Measurements from ENCODE around the gene GRM7.

The GRM7 gene

DNA sequence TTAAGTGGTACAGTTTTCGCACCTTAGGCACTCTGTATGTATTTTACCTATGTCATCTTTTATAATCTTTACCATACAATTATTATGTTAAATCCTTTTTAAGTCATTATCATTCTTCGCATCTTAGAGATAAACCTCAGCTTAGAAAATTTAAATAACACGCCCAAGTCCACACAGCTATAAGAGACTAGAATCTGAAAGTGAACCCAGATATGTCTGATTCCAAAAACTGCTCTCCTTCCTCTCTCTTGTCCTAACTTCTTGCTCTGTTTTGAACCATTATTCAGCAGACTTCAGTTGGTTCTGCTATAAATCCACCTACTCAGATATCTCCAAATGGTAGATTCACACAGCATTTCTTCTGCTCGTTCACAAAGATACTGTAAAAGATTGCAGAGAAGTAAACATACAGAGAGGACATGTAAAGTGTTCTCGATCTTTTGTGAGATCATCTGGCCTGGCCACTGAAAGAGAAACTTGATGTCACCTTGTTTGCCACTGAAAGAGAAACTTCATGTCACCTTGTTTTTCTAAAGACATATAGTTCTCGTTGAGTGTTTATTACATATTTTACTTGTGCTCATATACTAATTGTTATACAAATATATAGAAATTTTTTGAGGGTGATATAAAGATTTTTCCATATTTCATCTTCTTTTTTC is 533.2 kb downstream of the GRM7 start:
- H3K27me3 ChIP-seq (replicated peaks; ENCODE audit: control insufficient read depth, insufficient read depth, low read length, poor library complexity, severe bottlenecking): no peaks in the 10 kb centered on the region
- H3K9me3 ChIP-seq (ENCODE audit: control insufficient read depth, low read length): no peaks in the 10 kb centered on the region
- DNase-seq: no peak
- H3K4me1 ChIP-seq (ENCODE audit: control insufficient read depth, insufficient read depth, low read length, poor library complexity, severe bottlenecking): no peaks in the 10 kb centered on the region
- H3K27ac ChIP-seq (ENCODE audit: insufficient read depth, low read length, poor library complexity, severe bottlenecking): no peak overlapping the region
- H3K36me3 ChIP-seq (ENCODE audit: control insufficient read depth, insufficient read depth, low read length): no peaks in the 10 kb centered on the region
- H3K4me3 ChIP-seq (ENCODE audit: insufficient read depth, low read depth, low read length, poor library complexity, severe bottlenecking): no peak overlapping the region

- Histone ChIP-seq H3K9me3 (ENCODE audit: control insufficient read depth, low read length) (no peaks in the 10 kb centered on the region), H3K27ac (ENCODE audit: insufficient read depth, low read length, poor library complexity, severe bottlenecking) (no peak overlapping the region), H3K4me3 (ENCODE audit: insufficient read depth, low read depth, low read length, poor library complexity, severe bottlenecking) (no peak overlapping the region), H3K4me1 (ENCODE audit: control insufficient read depth, insufficient read depth, low read length, poor library complexity, severe bottlenecking) (no peaks in the 10 kb centered on the region), H3K36me3 (ENCODE audit: control insufficient read depth, insufficient read depth, low read length) (no peaks in the 10 kb centered on the region), H3K27me3 (replicated peaks; ENCODE audit: control insufficient read depth, insufficient read depth, low read length, poor library complexity, severe bottlenecking) (no peaks in the 10 kb centered on the region)
- DNase-seq: no peak
Observed at GRCh38 chr3:7396534-7396933, 535.6 kb downstream of the GRM7 start.

DNA sequence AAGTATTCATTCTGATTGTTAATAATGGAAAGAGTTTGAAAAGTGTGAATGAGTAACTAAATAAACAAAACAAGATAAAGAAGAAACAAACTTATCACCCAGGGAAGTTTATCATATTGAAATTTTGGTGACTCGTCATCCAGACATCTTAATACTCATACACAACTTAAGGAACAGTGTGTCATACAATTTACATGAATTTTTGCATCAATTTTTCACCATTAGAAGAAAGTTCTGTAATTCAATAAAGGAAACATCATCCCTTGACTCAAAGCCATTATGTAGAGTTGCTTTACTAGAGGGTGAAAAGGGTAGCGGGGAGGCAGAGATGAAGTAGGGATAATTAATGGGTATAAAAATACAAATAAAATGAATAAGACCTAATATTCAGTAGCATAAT is 536.2 kb downstream of the GRM7 start:
- DNase-seq: no peak
- H3K27me3 ChIP-seq (replicated peaks; ENCODE audit: control insufficient read depth, insufficient read depth, low read length, poor library complexity, severe bottlenecking): no peaks in the 10 kb centered on the region
- H3K9me3 ChIP-seq (ENCODE audit: control insufficient read depth, low read length): no peaks in the 10 kb centered on the region
- H3K27ac ChIP-seq (ENCODE audit: insufficient read depth, low read length, poor library complexity, severe bottlenecking): no peak overlapping the region
- H3K4me1 ChIP-seq (ENCODE audit: control insufficient read depth, insufficient read depth, low read length, poor library complexity, severe bottlenecking): no peaks in the 10 kb centered on the region
- H3K4me3 ChIP-seq (ENCODE audit: insufficient read depth, low read depth, low read length, poor library complexity, severe bottlenecking): no peak overlapping the region
- no peaks in the 10 kb centered on the region for H3K36me3 ChIP-seq (ENCODE audit: control insufficient read depth, insufficient read depth, low read length)

- H3K9me3 ChIP-seq (ENCODE audit: control insufficient read depth, low read length): no peaks in the 10 kb centered on the region
- no peak for DNase-seq
- H3K4me1 ChIP-seq (ENCODE audit: control insufficient read depth, insufficient read depth, low read length, poor library complexity, severe bottlenecking): no peaks in the 10 kb centered on the region
- H3K4me3 ChIP-seq (ENCODE audit: insufficient read depth, low read depth, low read length, poor library complexity, severe bottlenecking): no peak overlapping the region
- no peaks in the 10 kb centered on the region for H3K36me3 ChIP-seq (ENCODE audit: control insufficient read depth, insufficient read depth, low read length)
- H3K27ac ChIP-seq (ENCODE audit: insufficient read depth, low read length, poor library complexity, severe bottlenecking): no peak overlapping the region
- H3K27me3 ChIP-seq (replicated peaks; ENCODE audit: control insufficient read depth, insufficient read depth, low read length, poor library complexity, severe bottlenecking): no peaks in the 10 kb centered on the region
Observed at GRCh38 chr3:7400360-7400759, 539.4 kb downstream of the GRM7 start.

GRCh38 chr3:7401418-7401817 is 540.5 kb downstream of the GRM7 start:
- H3K9me3 ChIP-seq (ENCODE audit: control insufficient read depth, low read length): no peaks in the 10 kb centered on the region
- H3K36me3 ChIP-seq (ENCODE audit: control insufficient read depth, insufficient read depth, low read length): no peaks in the 10 kb centered on the region
- DNase-seq: no peak
- H3K4me3 ChIP-seq (ENCODE audit: insufficient read depth, low read depth, low read length, poor library complexity, severe bottlenecking): no peak overlapping the region
- H3K4me1 ChIP-seq (ENCODE audit: control insufficient read depth, insufficient read depth, low read length, poor library complexity, severe bottlenecking): no peaks in the 10 kb centered on the region
- H3K27me3 ChIP-seq (replicated peaks; ENCODE audit: control insufficient read depth, insufficient read depth, low read length, poor library complexity, severe bottlenecking): no peaks in the 10 kb centered on the region
- H3K27ac ChIP-seq (ENCODE audit: insufficient read depth, low read length, poor library complexity, severe bottlenecking): no peak overlapping the region

DNA sequence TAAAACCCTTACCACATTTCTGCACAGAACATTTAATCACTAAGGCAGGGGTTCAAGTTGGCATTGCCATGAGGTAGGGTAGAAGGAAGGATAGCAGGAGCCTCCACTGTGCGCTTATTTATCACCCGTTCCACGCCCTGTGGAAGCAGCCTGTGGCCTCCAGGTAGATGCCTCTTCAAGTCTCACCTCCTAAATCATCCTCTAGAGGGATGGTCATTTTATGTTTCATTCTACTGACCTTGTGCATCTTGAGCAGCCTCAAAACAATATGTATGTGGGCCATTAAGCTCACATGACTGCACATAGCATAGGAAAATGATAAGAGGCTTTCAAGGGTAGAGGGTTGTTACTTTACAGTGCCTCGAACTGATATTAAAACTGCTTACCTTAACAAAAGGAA is 546.2 kb downstream of the GRM7 start:
- Histone ChIP-seq H3K4me3 (ENCODE audit: insufficient read depth, low read depth, low read length, poor library complexity, severe bottlenecking) (no peak overlapping the region), H3K4me1 (ENCODE audit: control insufficient read depth, insufficient read depth, low read length, poor library complexity, severe bottlenecking) (no peaks in the 10 kb centered on the region), H3K27ac (ENCODE audit: insufficient read depth, low read length, poor library complexity, severe bottlenecking) (no peak overlapping the region), H3K9me3 (ENCODE audit: control insufficient read depth, low read length) (no peaks in the 10 kb centered on the region), H3K27me3 (replicated peaks; ENCODE audit: control insufficient read depth, insufficient read depth, low read length, poor library complexity, severe bottlenecking) (no peaks in the 10 kb centered on the region), H3K36me3 (ENCODE audit: control insufficient read depth, insufficient read depth, low read length) (no peaks in the 10 kb centered on the region)
- DNase-seq: no peak

DNA sequence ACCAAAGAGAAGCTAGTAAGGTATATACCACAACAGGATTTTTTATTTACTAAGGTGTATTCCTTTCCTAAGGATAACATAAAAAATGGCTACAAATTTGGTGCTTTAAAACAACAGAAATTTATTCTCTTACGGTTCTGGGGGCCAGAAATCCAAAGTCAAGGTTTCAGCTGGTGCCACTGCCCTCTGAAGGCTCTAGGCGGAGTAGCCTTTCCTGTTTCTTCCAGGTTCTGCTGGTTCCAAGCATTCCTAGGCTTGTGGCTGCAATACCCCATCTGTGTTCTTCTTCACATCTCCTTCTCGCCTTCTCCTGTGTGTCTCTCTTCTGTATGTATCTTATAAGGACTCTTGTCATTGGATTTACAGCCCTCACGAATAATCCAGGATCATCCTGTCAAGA is 549.9 kb downstream of the GRM7 start:
- DNase-seq: no peak
- H3K27me3 ChIP-seq (replicated peaks; ENCODE audit: control insufficient read depth, insufficient read depth, low read length, poor library complexity, severe bottlenecking): no peaks in the 10 kb centered on the region
- H3K27ac ChIP-seq (ENCODE audit: insufficient read depth, low read length, poor library complexity, severe bottlenecking): no peak overlapping the region

GRCh38 chr3:7421065-7421464 is 560.1 kb downstream of the GRM7 start:
- no peaks in the 10 kb centered on the region for H3K4me1 ChIP-seq (ENCODE audit: control insufficient read depth, insufficient read depth, low read length, poor library complexity, severe bottlenecking)
- H3K27me3 ChIP-seq (replicated peaks; ENCODE audit: control insufficient read depth, insufficient read depth, low read length, poor library complexity, severe bottlenecking): no peaks in the 10 kb centered on the region
- H3K4me3 ChIP-seq (ENCODE audit: insufficient read depth, low read depth, low read length, poor library complexity, severe bottlenecking): no peak overlapping the region
- H3K27ac ChIP-seq (ENCODE audit: insufficient read depth, low read length, poor library complexity, severe bottlenecking): no peak overlapping the region
- DNase-seq: no peak
- H3K36me3 ChIP-seq (ENCODE audit: control insufficient read depth, insufficient read depth, low read length): no peaks in the 10 kb centered on the region
- H3K9me3 ChIP-seq (ENCODE audit: control insufficient read depth, low read length): no peaks in the 10 kb centered on the region

More for the DNA sequence above, 549.9 kb downstream of the GRM7 start:
- no peaks in the 10 kb centered on the region for H3K9me3 ChIP-seq (ENCODE audit: control insufficient read depth, low read length)
- no peak overlapping the region for H3K4me3 ChIP-seq (ENCODE audit: insufficient read depth, low read depth, low read length, poor library complexity, severe bottlenecking)
- H3K36me3 ChIP-seq (ENCODE audit: control insufficient read depth, insufficient read depth, low read length): no peaks in the 10 kb centered on the region
- H3K4me1 ChIP-seq (ENCODE audit: control insufficient read depth, insufficient read depth, low read length, poor library complexity, severe bottlenecking): no peaks in the 10 kb centered on the region

- no peak for DNase-seq
- Histone ChIP-seq H3K27ac (ENCODE audit: insufficient read depth, low read length, poor library complexity, severe bottlenecking) (no peak overlapping the region), H3K4me1 (ENCODE audit: control insufficient read depth, insufficient read depth, low read length, poor library complexity, severe bottlenecking) (no peaks in the 10 kb centered on the region), H3K4me3 (ENCODE audit: insufficient read depth, low read depth, low read length, poor library complexity, severe bottlenecking) (no peak overlapping the region), H3K9me3 (ENCODE audit: control insufficient read depth, low read length) (no peaks in the 10 kb centered on the region), H3K36me3 (ENCODE audit: control insufficient read depth, insufficient read depth, low read length) (no peaks in the 10 kb centered on the region), H3K27me3 (replicated peaks; ENCODE audit: control insufficient read depth, insufficient read depth, low read length, poor library complexity, severe bottlenecking) (no peaks in the 10 kb centered on the region)
Observed at GRCh38 chr3:7423036-7423435, 562.1 kb downstream of the GRM7 start.

DNA sequence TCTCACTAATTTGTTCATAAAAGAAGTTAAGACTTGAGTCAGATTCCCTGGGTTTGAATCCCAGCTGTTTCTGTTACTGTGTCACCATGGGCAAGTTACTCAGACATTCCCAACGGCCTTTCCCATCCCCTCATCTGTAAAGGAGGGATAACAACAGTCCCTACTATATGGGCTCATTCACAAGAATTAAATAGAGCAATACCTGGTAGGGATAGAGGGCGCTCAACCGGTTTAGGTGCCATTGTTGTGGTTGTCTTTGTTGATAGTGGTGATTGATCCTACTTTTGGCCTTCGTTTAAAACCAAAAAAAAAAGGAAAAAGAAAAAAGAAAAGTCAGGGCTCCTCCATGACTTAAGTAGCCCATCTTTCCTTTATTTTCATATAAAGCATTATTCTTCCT is 563.1 kb downstream of the GRM7 start:
- H3K36me3 ChIP-seq (ENCODE audit: control insufficient read depth, insufficient read depth, low read length): no peaks in the 10 kb centered on the region
- H3K27ac ChIP-seq (ENCODE audit: insufficient read depth, low read length, poor library complexity, severe bottlenecking): no peak overlapping the region
- no peaks in the 10 kb centered on the region for H3K4me1 ChIP-seq (ENCODE audit: control insufficient read depth, insufficient read depth, low read length, poor library complexity, severe bottlenecking)
- H3K27me3 ChIP-seq (replicated peaks; ENCODE audit: control insufficient read depth, insufficient read depth, low read length, poor library complexity, severe bottlenecking): no peaks in the 10 kb centered on the region
- no peaks in the 10 kb centered on the region for H3K9me3 ChIP-seq (ENCODE audit: control insufficient read depth, low read length)
- no peak for DNase-seq
- no peak overlapping the region for H3K4me3 ChIP-seq (ENCODE audit: insufficient read depth, low read depth, low read length, poor library complexity, severe bottlenecking)
